ENCODE data around the gene KAZN. TPM values are rescaled to one million over a fixed set of nuclear protein-coding genes. Genes with fewer than 3 reads are reported as not detected.

Gene KAZN
- polyA plus RNA-seq, 1 of the 3 experiments (the other 2 are of a cell fraction) = 6.8 TPM

DNA sequence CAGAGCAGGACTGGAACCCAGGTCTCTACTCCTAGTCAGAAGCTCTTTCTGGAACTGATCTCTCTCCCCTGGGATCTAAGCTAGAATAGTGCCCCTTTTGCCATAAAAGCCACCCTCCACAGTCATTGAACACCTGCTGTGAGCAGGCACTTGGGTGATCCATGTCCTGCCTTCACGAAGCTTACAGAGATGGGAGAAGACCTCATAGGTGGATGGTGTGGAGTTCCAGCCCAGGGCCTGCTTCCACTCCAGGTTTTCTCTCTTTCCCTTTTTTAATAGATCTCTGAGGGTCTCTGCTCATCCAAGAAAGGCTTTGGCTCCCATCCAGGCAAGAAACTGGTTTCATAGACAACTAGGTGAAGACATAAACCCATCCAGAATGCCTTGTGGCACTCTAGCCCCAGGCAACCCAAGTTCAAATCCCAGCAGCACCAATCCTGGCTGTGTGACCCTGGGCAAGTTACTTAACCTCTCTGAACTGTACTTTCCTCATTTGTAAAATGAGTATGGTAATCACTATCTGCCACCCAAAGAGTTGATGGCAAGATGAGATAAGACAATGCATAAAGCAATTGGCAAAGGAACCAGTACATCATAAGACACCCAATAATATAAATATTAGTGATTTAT, 508.7 kb downstream of the KAZN start (continued):
- TF ChIP-seq TAF1 (IDR thresholded peaks at IDR 0.05; ENCODE audit: borderline replicate concordance, low read depth, low read length) (no peak), RFX5 (IDR thresholded peaks at IDR 0.05; ENCODE audit: low read length) (no peak), YY1 (IDR thresholded peaks at IDR 0.05; ENCODE audit: low read depth) (no peak)

DNA sequence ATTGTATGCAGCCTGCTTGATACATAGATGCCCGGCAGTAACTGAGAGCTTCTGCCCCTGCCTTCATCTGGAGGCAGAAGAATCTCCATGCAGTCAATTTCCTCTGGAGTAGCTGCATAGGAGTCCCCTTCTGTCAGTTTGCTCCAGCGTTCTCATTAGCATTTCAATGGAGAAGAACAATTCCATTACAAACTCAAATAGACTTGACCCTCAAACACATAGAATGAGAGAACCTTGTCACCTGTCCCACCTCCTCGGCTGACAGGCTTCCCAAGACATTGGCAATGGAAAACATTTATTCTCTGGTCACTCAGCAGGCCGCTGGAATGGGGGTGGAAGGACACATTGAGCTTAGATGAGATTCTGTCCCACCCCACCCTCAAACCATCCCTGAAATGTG, 509.4 kb downstream of the KAZN start:
- Histone ChIP-seq H3K36me3 (replicated peaks in 1 of 2; ENCODE audit: control insufficient read depth in 1 of 2, insufficient read depth in 2 of 2, low read length in 1 of 2) (no peaks in the 10 kb centered on the region), H3K9me2 (no peaks in the 10 kb centered on the region), H3K9ac (no peak overlapping the region), H3K27me3 (ENCODE audit: insufficient read depth) (no peaks in the 10 kb centered on the region), H3K9me3 (no peaks in the 10 kb centered on the region), H3F3A (replicated peaks; ENCODE audit: insufficient read depth) (no peaks in the 10 kb centered on the region), H3K27ac (ENCODE audit: low read depth in 2 of 2, low read length in 1 of 2) (no peak overlapping the region), H4K20me1 (ENCODE audit: insufficient read depth) (no peaks in the 10 kb centered on the region), H2AFZ (ENCODE audit: low read depth) (no peak overlapping the region), H3K4me2 (no peak overlapping the region), H3K4me3 (ENCODE audit: low read depth in 2 of 2, low read length in 1 of 2) (no peak overlapping the region), H3K4me1 (ENCODE audit: control insufficient read depth in 1 of 2, insufficient read depth in 2 of 2, low read depth in 1 of 2, low read length in 1 of 2) (peaks cover 0 to 6% of the 10 kb centered on the region in 2 experiments; a peak in 2 of 4 replicates), H3K79me2 (ENCODE audit: insufficient read depth) (no peaks in the 10 kb centered on the region)
- POLR2A ChIA-PET = no interaction called here
- TF ChIP-seq GATA2 (CRISPR knock-in tag; IDR thresholded peaks at IDR 0.05) (no peak), TCF12 (IDR thresholded peaks at IDR 0.05) (no peak), JUND (IDR thresholded peaks at IDR 0.05) (no peak), NRF1 (IDR thresholded peaks at IDR 0.05; ENCODE audit: low read depth, low read length) (no peak), FOXJ3 (CRISPR knock-in tag; IDR thresholded peaks at IDR 0.05) (no peak), FOXM1 (IDR thresholded peaks at IDR 0.05; ENCODE audit: low read depth) (no peak), SMC3 (IDR thresholded peaks at IDR 0.05; ENCODE audit: low read depth, low read length) (no peak), CHD2 (IDR thresholded peaks at IDR 0.05; ENCODE audit: low read length, partially characterized antibody) (no peak), MEF2A (IDR thresholded peaks at IDR 0.05; ENCODE audit: borderline replicate concordance, low read depth) (no peak), EP300 (IDR thresholded peaks at IDR 0.05; ENCODE audit: borderline replicate concordance in 1 of 2, low read depth in 1 of 2, low read length in 1 of 2) (no peak)
- TF ChIP-seq, protein P1, sequence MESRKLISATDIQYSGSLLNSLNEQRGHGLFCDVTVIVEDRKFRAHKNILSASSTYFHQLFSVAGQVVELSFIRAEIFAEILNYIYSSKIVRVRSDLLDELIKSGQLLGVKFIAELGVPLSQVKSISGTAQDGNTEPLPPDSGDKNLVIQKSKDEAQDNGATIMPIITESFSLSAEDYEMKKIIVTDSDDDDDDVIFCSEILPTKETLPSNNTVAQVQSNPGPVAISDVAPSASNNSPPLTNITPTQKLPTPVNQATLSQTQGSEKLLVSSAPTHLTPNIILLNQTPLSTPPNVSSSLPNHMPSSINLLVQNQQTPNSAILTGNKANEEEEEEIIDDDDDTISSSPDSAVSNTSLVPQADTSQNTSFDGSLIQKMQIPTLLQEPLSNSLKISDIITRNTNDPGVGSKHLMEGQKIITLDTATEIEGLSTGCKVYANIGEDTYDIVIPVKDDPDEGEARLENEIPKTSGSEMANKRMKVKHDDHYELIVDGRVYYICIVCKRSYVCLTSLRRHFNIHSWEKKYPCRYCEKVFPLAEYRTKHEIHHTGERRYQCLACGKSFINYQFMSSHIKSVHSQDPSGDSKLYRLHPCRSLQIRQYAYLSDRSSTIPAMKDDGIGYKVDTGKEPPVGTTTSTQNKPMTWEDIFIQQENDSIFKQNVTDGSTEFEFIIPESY (IDR thresholded peaks at IDR 0.05; ENCODE audit: borderline replicate concordance, low read depth) = no peak
- TF ChIP-seq, protein P2, sequence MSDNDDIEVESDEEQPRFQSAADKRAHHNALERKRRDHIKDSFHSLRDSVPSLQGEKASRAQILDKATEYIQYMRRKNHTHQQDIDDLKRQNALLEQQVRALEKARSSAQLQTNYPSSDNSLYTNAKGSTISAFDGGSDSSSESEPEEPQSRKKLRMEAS (IDR thresholded peaks at IDR 0.05; ENCODE audit: low read depth) = no peak
- TF ChIP-seq, protein P3, sequence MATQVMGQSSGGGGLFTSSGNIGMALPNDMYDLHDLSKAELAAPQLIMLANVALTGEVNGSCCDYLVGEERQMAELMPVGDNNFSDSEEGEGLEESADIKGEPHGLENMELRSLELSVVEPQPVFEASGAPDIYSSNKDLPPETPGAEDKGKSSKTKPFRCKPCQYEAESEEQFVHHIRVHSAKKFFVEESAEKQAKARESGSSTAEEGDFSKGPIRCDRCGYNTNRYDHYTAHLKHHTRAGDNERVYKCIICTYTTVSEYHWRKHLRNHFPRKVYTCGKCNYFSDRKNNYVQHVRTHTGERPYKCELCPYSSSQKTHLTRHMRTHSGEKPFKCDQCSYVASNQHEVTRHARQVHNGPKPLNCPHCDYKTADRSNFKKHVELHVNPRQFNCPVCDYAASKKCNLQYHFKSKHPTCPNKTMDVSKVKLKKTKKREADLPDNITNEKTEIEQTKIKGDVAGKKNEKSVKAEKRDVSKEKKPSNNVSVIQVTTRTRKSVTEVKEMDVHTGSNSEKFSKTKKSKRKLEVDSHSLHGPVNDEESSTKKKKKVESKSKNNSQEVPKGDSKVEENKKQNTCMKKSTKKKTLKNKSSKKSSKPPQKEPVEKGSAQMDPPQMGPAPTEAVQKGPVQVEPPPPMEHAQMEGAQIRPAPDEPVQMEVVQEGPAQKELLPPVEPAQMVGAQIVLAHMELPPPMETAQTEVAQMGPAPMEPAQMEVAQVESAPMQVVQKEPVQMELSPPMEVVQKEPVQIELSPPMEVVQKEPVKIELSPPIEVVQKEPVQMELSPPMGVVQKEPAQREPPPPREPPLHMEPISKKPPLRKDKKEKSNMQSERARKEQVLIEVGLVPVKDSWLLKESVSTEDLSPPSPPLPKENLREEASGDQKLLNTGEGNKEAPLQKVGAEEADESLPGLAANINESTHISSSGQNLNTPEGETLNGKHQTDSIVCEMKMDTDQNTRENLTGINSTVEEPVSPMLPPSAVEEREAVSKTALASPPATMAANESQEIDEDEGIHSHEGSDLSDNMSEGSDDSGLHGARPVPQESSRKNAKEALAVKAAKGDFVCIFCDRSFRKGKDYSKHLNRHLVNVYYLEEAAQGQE (IDR thresholded peaks at IDR 0.05; ENCODE audit: low read depth, low read length) = no peak
- CTCF ChIA-PET = interaction anchor here (0.9 to 2.1 kb wide), 4 partner anchors 8 to 46 kb away, joined by 3 to 7 read pairs (median 4); partner anchors contain the start of gene TMEM51
- DNase-seq = no peak
- WGBS (ENCODE audit: low lambda C conversion rate) = 70% methylated on average over 3 of the region's 4 CpGs
